Stimulated activated CD4-positive, alpha-beta T cell treated with anti-CD3 and anti-CD28 coated beads, Interleukin-1b, Interleukin-23, amount 100 ng/mL, for 48 hours (primary cell): Measurements from ENCODE around the gene EMC10.

Source experiments
- DNase-seq: peaks from one replicate; pipeline ENCODE4 v3.0.0-alpha.2; 2020

The EMC10 gene

DNA sequence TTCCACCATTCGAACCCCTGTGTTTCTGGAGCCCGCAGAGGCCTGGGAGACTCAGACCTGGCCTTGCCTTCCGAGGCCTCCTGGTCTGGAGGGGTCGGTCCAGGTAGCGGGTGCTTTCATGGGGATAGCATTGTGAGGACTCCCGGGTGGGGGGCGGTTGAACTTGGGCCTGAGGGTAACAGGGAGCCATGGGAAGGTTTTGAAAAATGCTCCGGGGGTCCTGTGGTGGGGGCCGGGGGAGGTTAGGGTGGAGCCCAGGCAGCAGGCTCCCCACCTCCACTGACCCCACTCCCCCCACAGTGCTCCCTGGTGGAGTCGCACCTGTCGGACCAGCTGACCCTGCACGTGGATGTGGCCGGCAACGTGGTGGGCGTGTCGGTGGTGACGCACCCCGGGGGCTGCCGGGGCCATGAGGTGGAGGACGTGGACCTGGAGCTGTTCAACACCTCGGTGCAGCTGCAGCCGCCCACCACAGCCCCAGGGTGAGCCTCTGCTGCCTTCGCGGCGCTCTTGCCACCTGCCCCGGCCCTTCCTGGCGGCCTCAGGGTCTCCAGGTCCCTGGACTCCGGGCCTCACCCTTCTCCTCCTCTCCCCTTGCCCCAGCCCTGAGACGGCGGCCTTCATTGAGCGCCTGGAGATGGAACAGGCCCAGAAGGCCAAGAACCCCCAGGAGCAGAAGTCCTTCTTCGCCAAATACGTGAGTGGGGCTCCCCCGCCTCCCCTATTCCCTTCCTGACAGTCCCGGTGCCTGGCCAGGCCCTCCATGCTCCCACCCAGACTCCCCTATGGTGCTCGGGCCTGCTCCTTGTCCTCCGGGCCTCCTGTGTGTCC, 4.2 kb downstream of the EMC10 start:
- no peak for DNase-seq

DNA sequence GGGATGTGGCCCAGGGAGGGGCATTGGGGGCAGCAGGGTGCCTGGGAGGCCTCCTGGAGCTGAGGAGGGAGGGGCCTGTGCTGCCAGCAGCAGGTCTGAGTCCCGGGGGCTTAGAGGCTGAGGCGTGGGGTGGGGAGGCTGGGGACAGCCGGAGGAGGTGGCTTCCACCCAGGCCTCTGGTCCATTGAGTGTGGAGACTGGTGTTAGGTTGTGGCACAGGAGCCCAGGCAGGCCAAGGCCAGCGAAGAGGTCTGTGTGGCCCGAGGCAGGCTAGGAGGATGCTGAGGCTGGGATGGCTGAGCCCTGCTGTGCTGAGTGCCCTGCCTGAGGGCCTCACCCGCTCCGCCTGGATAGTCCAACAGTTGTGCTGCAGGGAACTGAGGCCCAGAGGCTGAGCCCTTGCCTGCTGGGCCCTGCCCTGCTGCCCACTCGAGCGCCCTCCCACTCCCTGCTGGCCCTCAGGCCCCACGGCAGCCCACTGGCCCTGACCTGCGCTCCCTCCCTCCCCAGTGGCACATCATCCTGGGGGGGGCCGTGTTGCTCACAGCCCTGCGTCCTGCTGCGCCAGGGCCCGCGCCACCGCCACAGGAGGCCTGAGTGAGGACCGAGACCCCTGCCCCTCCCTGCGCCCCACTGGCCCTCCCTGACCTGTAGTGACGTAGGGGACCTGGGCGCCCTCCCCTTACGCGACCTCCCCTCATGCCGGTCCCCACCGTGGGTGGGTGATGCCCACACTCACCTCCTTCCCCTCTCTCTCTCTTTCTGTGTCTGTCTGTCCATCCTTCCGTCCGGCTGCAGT, 5.2 kb downstream of the EMC10 start:
- DNase-seq: no peak

DNA sequence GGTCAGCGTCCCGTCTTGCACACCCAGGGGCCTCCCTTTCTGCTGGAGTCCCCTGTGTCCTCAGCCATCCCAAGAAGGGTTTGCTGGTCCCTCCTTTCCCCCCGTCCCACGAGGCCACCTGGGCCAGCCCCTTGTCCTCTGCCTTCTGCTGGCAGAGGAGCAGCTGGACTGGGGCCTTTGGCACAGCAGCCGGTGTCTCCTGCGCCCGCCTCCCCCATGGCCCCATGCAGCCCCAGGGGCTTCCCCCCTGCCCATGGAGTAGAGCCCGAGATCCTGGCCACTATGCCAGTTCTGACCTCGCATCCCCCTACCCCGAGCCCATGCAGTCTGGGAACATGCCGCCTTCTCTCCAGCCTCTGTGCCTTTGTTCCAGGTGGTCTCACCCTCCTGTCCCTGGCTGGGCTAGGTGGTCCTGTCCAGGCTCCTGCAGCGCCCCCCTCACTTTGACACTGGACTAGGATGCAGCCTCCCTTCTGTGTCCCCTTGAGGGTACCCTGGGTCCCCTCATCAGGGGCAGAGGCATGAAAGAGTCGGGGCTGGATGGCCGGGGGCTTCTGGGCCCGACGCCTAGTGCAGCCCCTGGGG, 6.1 kb downstream of the EMC10 start:
- no peak for DNase-seq

DNA sequence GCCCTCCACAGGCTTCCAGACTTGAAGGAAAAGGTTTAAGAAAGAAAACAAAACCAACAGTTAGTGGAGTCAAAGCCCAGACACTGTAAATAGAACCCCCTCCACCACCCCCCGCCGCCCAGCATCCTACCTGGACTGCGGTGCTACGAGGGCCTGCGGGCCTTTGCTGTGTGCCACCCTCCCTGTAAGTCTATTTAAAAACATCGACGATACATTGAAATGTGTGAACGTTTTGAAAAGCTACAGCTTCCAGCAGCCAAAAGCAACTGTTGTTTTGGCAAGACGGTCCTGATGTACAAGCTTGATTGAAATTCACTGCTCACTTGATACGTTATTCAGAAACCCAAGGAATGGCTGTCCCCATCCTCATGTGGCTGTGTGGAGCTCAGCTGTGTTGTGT, 6.6 kb downstream of the EMC10 start:
- no peak for DNase-seq

DNA sequence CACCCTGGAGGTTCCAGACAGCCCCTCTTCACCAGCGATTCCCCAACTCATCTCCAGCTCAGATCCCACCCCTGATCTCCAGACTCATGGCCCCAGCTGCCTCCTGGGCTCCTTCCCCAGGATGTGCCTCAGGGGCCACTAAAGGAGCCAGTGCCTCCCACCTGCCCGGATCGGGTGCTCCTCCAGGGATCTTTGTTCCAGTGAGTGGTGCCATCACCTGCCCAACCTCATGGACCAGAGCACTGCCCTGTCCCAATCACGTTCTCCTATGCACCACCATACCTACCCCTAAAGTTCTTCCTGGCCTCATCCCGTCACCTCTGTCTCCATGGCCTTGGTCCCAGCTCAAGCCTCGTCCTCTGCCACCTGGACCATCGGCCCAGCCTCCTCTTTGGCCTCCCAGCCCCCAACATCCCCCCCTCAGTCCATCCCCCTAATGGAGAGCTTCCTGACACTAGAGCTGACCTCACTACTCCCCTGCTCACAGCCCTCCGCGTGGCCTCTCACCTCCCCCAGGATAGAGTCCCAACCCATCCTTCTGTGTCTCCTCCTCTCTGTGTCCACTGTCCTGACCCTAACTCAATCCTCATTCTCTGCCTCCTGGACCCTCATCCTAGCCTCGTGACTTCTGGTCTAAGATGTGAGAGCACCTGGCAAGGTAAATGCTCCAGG, 9.1 kb downstream of the EMC10 start:
- no peak for DNase-seq

DNA sequence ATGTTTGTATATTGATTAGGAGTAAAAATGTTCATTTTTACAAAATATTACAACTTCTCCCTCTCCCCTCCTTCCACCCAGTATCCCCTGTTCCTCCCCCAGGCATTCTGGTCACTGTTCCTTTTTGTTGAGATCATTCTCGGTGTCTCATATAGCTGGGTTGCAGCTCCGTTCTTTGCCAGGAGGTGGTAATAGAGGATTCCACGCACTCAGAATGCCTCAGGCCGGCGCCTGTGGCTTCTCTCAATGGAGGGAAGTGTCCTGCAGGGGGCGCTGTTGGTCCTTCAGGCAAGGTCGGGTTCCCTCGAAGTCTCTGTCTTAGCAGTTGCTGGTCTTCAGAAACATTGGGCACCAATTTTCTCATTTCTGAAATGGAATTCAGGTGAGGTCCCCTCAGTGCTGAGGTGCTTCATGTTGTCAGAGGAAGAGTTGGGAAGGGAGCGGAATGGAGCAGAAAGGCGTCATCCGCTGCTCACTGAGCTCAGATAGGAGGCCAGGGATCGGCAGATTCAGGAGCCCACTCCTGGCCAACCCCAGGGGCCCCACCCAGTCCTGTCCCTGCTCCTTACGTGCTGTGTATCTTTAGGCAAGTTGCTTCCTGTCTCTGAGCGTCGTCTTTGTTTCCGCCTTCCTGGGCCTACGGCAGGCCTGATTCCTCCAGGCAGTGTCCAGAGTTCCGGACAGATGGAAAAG, 10.7 kb downstream of the EMC10 start:
- peak; percentile 84 for DNase-seq

DNA sequence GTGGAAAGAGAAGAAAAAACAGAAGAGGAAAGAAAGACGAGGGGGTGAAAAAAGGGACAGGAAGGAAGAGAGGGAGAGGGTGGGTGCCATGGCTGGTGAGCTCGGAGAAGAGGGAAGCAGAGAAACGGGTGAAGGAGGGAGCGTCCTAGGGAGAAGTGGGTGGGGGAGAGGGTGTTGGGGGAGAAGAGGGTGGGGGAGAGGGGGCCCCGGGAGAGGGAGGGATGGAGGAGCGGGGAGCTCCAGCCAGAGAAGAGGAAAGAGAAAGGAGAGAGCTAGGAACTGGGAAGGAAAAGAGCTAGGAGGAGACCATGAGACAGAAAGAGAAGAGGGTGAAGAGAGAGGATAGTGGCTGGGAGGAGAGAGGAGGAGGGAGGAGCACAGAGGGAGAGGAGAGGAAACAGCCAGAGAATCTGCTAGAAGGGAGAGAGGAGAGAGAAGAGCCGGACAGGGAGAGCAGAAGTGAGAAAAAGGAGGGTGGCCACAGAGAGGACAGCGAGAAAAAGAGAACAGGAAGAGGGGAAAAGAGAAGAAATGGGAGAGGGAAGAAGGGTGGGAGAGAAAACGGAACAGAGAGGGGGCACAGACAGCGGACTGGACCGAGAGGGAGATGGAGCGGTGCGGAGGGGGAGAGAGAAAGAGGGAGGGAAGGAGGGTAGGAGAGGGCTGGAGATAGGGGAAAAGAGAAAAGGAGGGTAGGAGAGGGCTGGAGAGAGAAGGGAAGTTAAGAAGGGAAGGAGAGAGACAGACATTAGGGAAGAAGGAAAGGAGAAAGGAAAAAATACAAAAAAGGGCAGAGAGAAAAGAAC, 12.3 kb downstream of the EMC10 start:
- no peak for DNase-seq

DNA sequence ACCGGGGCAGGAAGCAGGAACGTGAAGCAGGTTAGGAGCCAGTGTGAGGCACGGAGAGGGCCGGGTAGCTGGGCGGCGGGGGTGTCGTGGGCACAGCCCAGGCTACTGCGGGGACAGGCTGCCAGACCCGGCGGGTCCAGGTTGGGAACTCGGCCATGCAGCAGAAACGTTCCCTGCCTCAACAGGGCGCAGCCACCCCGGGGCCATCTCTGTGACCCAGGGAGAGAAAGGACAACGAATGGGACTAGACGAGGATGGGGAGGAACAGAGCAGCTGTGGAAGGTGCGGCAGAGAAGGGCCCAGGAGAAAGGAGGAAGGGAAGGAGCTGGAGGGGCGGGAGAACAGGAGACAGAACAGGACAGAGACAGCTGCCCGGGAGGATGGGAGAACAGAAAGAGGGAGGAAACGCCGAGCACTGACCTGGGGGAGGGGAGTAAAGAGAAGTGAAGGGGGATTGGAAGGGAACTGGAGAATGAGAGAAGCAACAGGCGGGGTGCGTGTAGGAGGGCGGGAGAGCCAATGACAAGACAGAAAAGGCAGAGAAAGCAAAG, 13.2 kb downstream of the EMC10 start:
- no peak for DNase-seq

DNA sequence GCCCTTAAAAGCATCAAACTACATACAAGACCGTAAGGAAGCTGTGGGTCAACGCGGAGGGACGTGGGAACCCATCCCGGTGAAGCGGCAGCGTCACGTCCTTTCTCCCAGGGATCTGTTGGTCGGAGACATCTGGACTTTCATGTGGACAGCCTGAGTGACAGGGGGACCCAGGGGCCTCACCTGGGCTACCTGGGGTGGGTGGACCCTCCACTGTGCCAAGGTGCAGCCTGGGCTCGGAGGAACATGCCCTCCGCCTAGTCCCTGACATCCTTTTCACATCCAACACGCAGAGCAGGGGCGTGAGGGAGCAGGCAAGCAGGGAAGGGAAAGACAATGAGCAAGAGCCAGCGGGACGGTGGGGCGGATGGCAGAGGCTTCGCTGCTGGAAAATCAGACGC, 14.1 kb downstream of the EMC10 start:
- DNase-seq: no peak

DNA sequence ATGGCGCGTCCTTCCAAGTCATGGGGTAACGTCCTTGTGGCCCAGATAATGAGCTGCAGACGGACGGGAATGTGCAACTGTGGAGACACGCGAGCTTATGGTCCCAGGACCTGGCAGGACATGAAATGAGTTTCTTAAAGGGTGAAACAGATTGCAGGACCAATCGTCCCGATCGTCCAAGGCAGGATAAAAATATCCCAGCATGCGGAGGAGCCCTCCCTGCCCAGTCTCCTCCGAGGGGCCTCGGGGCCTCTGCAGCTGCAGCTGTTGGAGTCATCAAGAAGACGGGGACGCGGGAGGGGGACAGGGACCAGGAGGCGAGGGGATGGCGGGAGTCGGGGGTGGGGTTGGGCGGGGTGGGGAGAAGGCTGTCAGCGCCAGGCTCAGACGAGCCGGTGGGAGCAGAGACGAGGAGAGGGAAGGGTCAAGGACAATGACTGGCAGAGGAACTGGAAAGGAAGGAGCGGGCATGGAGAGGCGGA, 14.7 kb downstream of the EMC10 start:
- DNase-seq: no peak

DNA sequence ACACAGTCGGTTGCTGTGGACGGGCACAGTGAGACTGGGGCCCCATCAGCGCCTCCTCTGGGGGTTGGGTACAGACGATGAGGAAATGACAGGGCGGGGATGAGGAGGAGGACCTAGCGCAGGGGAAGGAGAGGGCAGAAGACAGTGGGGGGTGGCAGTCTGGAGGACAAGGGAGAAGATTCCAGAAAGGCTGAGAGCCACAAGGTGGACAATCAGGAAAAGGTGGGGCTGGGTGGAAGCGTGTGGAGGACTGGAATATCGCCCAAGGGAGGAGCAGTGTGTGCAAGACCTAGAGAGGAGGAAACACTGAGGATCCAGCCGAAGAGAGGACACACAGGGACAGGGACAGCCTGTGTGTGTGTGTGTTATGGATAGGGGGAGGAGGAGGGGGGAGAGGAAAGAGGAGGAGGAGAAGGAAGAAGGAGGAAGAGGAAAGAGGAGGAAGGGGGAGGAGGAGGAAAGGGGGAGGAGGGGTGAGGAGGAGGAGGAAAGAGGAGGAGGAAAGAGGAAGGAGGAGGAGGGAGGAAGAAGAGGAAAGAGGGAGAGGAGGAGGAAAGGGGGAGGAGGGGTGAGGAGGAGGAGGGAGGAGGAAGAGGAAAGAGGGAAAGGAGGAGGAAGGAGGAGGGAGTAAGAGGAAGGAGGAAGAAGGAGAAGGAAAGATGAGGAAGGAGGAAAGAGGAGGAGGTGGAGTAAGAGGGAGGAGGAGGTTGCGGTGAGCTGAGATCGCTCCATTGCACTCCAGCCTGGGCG, 16.2 kb downstream of the EMC10 start:
- DNase-seq: peak; percentile 46

DNA sequence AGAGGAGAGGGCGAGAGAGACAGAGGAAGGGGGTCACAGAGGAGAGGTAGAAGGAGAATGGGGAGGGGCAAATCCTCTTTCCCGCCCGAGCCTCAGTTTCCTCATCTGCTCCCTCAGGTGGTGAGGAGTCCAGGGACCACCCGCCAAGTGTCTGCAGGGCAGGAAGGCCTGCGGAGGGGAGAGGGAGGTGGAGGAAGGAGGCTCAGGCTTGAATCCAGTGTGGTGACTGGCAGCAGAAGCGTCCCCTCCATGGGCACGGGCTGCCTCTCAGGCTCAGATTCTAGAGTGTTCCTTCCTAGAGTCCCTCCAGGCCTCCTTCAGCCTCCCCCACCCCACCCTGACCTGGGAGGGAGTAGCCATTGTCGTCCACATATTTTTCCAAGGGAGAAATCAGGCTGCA, 16.9 kb downstream of the EMC10 start:
- no peak for DNase-seq

DNA sequence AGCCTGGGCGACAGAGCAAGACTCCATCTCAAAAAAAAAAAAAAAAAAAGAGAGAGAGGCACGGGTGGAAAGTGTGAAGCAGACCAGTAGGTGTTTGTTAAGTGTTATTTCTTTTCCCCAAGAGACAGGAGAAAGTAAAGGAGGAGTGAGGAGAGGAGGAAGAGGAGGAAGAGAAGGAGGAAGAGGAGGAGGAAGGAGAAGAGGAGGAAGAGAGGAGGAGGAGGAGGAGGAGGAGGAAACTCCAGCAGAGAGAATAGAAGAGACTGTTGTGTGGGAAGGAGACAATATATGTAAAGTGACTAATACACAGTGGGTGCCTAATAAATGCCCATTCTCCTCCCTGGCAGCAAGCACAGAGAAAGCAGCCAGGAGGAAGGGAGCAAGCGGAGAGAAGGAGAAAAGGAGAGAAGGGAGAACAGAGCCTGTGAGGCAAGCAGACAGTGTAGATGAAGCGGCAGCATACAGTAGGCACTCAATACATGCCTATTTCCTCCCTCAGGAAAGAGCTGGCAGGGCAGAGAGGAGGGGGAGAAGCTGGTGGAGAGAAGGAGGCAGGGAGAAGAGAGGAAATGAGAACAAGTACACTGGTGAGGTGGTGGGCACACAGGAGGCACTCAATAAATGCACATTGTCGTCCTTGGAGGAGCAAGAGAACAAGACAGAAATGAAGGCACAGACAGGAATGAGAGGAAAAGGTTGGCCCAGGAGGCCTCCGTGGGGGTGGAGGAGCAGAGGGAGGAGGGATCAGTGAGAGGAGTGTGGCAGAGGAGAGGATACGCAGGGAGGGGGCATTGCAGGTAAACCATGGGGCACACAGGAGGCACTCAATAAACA, 18.1 kb downstream of the EMC10 start:
- no peak for DNase-seq

DNA sequence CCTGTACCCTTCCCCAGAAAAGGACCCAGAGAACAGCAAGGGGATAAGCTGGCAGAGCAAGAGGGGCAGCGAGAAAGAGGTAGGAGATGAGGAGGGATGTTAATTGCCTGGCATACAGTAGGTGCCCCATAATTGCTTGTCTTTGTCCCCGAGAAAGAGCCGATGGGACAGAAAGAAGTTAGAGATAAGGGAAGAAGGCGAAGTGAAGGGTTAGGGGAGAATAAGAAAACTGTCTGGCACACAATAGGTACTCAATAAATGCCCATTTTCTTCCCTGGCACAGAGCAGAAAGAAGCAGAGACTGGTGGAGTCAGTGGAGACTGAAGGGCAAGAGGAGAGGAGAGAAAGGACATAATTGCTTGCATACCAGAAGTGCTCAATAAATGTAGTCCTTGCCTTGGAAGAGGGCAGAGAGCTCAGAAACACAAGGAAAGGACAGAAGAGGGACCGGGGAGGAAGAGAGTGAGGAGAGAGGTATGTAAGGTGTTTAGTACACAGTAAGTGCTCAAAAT, 18.8 kb downstream of the EMC10 start:
- DNase-seq: no peak

DNA sequence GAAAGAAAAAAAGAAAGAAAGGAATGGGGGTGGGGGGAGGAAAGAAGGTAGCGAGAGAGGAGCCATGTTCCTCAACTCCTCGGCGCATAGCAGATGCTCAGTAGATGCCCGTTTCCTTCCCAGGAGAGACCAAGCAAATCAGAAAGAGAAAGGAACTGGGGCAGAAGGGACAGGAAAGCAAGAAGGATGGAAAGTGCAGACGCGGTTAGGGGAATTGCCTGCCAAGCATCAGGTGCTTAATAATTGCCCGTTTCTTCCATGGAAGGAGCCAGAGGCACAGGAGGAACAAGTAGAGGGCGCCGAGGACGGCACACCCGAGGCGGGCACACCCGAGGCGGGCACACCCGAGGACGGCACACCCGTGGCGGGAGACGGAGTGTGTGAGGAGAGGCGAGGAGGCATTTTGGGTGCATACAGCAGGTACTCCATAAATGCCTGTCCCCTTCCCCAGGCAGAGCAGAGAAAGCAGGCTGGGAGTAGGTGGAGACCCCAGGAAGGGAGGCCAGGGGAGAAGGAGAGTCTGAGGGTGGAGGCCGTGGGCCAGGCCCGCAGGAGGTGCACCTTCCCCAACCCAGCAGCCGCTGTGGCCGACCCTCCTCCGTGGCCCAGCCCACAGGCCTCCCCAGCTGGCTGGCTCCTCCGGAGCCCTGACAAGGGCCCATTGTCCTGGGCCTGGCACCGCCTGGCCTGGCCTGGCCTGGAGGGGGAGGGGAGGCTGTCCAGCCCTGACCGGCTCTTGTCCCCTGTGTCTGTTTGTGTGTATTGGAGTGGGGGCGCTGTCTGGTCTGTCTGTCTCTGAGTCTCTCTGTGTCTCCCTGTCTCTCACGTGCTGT, 20.1 kb downstream of the EMC10 start:
- no peak for DNase-seq

DNA sequence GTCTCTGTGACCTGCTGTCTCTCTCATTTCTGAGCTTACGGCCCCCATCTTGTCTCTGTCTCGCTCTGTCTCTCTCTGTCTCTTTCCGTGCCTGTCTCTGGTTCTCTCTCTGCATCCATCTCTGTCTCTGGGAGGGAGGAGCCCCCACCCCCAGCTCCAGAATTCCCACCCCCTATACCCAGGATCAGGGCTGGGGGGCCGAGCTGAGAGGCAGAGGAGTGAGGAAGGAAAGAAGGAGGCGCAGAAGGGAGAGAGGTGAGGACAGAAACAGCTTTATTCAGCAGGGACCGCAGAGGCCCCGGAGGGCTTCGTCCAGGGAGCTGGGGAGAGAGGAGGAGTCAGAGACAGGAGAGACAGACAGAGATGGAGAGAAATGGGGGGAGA, 20.7 kb downstream of the EMC10 start:
- no peak for DNase-seq

DNA sequence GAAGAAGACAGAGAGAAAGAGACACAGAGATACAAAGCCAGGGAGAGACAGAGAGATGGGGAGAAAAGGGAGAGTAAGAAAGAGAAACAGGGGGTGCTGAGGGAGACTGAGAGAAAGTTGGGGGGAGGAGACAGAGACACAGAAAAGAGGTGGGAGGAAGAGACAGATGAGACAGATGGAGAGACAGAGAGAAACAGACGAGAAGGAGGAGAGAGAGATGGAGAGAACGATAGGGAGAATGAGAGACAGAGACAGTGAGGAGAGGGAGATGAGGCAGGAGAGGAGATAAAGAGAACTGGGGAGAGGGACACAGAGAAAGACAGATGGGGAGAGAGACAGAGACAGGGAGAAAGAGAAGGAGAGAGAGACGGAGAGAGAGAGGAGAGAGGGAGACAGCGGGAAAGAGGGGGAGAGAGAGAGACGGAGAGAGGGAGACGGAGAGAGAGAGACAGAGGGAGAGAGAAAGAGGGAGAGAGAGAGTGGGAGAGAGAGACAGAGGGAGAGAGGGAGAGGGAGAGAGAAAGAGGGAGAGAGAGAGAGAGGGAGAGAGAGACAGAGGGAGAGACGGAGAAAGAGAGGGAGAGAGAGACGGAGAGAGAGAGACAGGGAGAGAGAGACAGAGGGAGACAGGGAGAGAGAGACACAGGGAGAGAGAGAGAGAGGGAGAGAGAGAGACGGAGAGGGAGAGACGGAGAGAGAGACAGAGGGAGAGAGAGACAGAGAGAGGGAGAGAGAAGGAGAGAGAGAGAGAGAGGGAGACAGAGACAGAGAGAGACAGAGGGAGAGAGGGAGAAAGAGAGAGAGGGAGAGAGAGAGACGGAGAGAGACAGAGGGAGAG, 22.1 kb downstream of the EMC10 start:
- DNase-seq: no peak
